HG03571 (cell line): Measurements from ENCODE around the gene SNRNP70.
A peak's percentile ranks its signal among the peaks of the same experiment; 100 is the strongest.
"Not testable (repeated sequence)": the region's sequence is repeated elsewhere in the genome, so short reads cannot be mapped to it uniquely, and the experiment has no call there.

ENCODE experiments used
- ATAC-seq: cut with Tn5 transposase; IDR thresholded peaks from one replicate; pipeline ENCODE4 v1.9.1; 2021; ENCODE audit not compliant: unreplicated experiment

SNRNP70 gene

GRCh38 chr19:49118565-49119410 lies 33.5 kb downstream of the SNRNP70 start, which contains the start of gene C19orf73:
TSS of gene C19orf73 (minus strand) at chr19:49119143. CDS start at chr19:49119022, 121 bp downstream.
- peak; percentile 58 for ATAC-seq

GRCh38 chr19:49119411-49120324 lies 34.4 kb downstream of the SNRNP70 start, which contains the start of gene PPFIA3:
TSS of gene PPFIA3 (plus strand) at chr19:49119544. CDS start at chr19:49127874, 8,330 bp downstream.
- no peak for ATAC-seq

DNA sequence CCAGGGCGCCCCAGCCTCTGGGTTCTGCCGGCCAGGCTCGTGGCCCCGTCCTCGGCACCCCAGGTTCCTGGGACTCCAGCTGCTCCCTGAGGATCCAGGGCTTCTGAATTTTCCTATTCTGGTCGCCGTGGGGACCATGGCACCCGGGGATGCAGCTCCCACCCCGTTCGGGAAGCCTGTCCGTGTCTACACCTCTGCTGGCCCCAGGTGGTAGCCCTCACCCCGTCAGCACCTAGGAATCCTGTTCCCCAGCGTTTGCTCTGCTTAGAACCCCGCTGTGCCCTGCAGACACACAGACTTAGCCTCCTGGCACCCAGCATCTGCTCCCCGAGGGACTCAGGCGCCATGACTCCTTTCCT lies 35.1 kb downstream of the SNRNP70 start:
- ATAC-seq: no peak

DNA sequence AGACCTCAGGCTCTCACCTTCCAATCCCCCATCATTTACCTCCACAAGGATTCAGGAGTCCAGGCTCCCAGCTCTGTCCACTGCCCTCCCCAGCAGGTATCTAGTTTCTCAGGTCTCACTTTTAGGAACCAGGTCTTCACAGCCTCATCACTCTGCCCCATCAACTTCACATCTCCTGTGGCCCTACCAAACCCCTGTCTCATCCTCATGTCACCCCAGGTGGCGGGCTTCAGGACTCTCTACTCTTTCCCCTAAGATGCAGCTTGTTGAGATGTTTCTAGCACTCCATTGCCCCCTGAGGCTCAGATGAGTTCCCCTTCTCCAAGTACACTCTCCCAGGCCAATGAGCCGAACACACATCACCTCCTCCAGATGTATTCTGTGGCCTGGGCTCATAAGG lies 35.6 kb downstream of the SNRNP70 start:
- no peak for ATAC-seq

DNA sequence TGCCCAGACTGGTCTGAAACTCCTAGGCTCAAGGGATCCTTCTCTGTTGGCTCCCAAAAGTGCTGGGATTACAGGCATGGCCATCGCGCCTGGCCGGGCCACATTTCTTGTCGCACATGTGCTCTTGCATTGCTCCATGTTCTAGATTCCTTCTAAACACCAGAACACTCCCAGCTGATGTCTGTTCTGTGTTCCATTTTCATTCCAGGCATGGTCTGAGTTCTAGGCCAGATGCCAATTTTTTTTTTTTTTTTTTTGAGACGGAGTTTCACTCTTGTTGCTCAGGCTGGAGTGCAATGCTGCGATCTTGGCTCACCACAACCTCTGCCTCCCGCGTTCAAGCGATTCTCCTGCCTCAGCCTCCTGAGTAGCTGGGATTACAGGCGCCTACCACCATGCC lies 36.6 kb downstream of the SNRNP70 start:
- not testable (repeated sequence) for ATAC-seq

DNA sequence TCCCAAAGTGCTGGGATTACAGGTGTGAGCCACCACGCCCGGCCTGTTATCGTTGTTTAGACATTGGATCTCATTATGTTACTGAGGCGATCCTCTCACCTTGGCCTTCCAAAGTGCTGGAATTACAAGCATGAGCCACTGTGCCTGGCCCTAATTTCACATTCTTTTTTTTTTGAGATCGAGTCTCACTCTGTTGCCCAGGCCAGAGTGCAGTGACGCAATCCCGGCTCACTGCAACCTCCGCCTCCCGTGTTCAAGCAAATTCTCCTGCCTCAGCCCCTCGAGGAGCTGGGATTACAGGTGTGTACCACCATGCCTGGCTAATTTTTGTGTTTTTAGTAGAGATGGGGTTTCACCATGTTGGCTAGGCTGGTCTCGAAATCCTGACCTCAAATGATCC lies 38.0 kb downstream of the SNRNP70 start:
- not testable (repeated sequence) for ATAC-seq

- no peak for ATAC-seq
These were observed 39.9 kb downstream of the SNRNP70 start for GRCh38 chr19:49125025-49125731.

- no peak for ATAC-seq
These were observed 41.3 kb downstream of the SNRNP70 start for GRCh38 chr19:49126575-49126974.

GRCh38 chr19:49127225-49127624 lies 42.0 kb downstream of the SNRNP70 start:
- ATAC-seq: not testable (repeated sequence)

DNA sequence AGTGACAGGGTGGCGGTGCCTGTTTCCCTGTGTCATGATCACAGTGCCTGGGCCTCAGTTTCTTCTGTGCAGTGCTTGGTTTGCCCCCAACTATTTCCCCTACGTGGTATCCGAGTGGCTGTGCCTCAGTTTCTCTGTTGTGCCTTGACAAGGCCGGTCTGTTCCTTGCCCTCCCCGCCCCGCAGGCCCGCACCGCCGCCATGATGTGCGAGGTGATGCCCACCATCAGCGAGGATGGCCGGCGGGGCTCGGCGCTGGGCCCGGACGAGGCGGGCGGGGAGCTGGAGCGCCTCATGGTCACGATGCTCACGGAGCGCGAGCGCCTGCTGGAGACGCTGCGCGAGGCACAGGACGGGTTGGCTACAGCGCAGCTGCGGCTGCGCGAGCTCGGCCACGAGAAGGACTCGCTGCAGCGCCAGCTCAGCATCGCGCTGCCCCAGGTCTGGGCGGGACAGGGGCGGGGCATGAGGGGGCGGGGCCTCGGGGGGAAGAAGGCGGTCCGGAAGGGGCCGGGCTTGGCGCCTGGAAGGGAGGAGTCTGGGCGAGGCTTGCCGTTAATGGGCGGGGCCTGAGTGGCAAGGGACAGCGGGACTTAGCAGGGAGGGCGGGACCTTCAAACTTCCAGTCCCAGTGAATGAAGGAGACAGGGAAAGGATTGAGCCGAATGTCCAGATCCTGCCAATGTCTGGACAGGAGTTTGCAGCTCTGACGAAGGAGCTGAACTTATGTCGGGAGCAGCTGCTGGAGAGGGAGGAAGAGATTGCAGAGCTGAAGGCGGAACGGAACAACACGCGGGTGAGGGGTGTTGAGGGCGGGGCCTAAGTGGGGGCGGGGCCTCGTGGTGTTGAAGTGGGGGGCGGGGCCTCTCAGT lies 42.7 kb downstream of the SNRNP70 start:
- peak; percentile 70 for ATAC-seq

DNA sequence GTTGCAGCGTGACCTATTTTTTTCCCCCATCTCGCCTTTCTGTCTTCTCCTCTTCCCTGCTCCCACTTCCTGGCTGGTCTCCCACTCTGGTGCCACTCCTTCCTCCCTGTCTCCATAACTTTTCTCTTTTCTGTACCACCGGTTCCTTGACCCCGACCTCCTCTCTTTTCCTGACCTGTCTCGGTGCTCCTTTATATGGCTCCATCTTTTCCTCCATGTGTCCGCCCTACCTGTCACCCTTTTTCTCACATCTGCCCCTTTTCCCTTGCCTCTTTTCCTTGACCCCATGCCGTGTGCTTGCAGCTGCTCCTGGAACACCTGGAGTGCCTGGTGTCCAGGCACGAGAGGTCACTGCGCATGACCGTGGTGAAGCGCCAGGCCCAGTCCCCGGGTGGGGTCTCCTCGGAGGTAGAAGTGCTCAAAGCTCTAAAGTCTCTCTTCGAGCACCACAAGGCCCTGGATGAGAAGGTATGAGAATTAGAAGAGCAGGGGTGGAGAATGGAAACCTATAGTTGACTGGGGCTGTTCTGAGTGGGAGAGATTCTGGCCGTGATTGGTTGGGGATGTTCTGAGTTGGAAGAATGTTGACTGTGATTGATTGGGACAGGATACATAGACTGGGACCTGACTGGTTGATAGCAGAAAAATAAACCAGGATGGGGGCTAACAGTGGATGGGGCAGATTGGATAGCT lies 43.4 kb downstream of the SNRNP70 start:
- no peak for ATAC-seq

DNA sequence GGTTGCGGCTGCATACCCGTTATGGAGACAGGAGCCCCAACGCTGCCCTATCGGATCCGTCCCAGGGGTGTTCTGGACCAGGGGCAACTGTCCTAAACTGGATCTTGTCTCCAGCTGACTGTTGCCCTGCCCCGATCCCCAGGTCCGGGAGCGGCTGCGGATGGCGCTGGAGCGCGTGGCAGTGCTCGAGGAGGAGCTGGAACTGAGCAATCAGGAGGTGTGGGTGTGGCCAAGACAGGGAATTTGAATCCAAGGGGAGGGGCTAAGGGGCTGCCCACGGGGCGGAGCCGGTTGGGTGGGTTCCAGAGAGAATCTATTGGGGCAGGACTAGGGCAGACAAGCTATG lies 44.0 kb downstream of the SNRNP70 start:
- no peak for ATAC-seq

- ATAC-seq: no peak
These were observed 45.1 kb downstream of the SNRNP70 start for GRCh38 chr19:49130325-49130724.

DNA sequence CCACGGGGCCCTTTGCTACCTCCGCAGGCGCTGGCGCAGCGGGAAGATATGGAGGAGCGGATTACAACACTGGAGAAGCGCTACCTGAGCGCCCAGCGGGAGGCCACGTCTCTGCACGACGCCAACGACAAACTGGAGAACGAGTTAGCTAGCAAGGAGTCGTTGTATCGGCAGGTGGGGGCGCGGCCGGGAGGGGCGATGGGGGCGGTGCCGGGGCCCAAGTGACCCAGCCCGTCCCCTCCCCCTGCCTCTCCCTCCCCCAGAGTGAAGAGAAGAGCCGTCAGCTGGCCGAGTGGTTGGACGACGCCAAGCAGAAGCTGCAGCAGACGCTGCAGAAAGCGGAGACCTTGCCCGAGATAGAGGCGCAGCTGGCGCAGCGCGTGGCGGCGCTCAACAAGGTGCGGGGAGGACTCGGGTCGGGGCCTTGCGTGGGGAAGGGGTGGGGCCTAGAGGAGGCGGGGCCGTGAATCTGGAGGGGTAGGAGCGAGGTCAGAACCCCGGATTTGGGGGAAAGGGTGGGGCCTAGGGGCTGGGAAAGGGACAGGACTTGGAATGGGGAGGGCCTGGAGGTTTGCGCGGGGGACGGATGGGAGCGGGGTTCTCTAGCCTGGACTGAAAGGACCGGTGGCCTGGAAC lies 47.8 kb downstream of the SNRNP70 start:
- ATAC-seq: no peak

DNA sequence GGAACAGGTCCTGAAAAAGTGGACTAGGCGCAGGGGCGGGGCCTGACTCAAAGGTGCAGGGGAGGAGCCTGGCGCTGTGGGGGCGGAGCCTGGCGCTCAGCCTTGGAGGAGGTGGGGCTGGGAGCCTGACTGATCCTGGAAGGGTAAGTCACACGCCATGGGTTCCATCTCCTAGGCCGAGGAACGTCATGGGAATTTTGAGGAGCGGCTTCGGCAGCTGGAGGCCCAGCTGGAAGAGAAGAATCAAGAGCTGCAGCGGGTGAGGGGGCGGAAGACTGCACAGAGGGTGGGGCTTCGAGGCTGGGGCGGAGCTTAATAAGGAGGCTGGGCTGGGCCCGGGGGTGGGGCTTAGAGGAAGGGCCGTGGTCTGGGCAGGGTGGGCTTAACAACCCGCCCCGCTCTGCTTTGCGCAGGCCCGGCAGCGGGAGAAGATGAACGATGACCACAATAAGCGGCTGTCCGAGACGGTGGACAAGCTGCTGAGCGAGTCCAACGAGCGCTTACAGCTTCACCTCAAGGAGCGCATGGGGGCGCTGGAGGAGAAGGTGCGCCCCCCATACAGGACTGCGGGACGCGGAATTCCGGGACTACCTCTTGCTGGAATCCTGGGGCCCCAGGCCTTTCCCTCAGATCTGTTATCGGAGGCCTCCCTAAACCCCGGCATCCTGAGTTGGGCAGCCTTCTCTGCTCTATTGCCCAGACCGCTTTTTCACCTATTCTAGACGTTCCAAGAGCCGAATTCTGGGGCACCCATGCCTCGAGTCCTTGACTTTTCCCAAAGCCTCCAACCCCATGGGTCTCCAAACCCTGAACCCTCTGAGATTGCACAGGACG lies 48.6 kb downstream of the SNRNP70 start:
- no peak for ATAC-seq

GRCh38 chr19:49135686-49136085 lies 50.4 kb downstream of the SNRNP70 start:
- no peak for ATAC-seq

GRCh38 chr19:49136771-49137171 lies 51.5 kb downstream of the SNRNP70 start:
- no peak for ATAC-seq

- ATAC-seq: no peak
These were observed 55.7 kb downstream of the SNRNP70 start for GRCh38 chr19:49140951-49141350.
